HEK293 (cell line): ENCODE results near the gene NCK2.

Experiments used
- CTCF ChIP-seq: fragments of 450-650 bp; formaldehyde crosslinking; IDR thresholded peaks from 2 replicates; pipeline ENCODE4 v1.5.1; 2016; ENCODE audit warnings: missing biosample characterization, missing genetic modification characterization
- KLF16 ChIP-seq: fragments of 450-650 bp; formaldehyde crosslinking; IDR thresholded peaks from 2 replicates; pipeline ENCODE4 v1.5.1; 2017; ENCODE audit warnings: missing biosample characterization, missing genetic modification characterization
- REST ChIP-seq: fragments of 450-650 bp; formaldehyde crosslinking; IDR thresholded peaks from 2 replicates; pipeline ENCODE4 v1.5.1; 2016; ENCODE audit warnings: missing biosample characterization, missing genetic modification characterization
- SETDB1 ChIP-seq: IDR thresholded peaks from one replicate; pipeline ENCODE4 v1.6.1; 2017; ENCODE audit warnings: mild to moderate bottlenecking, low read length, moderate library complexity, mixed read lengths; ENCODE audit not compliant: insufficient read length
- ZBTB11 ChIP-seq: fragments of 450-650 bp; formaldehyde crosslinking; conservative IDR thresholded peaks from 2 replicates; pipeline ENCODE4 v1.5.1; 2016; ENCODE audit warnings: low read depth, missing biosample characterization, missing genetic modification characterization
- ZBTB20 ChIP-seq: fragments of 450-650 bp; formaldehyde crosslinking; IDR thresholded peaks from 2 replicates; pipeline ENCODE4 v1.5.1; 2016; ENCODE audit warnings: missing biosample characterization, missing genetic modification characterization
- ZBTB26 ChIP-seq: fragments of 450-650 bp; formaldehyde crosslinking; optimal IDR thresholded peaks from 2 replicates; pipeline ENCODE3; 2016; ENCODE audit warnings: missing biosample characterization, mild to moderate bottlenecking, missing genetic modification characterization
- ZNF112 ChIP-seq: fragments of 450-650 bp; formaldehyde crosslinking; IDR thresholded peaks from 2 replicates; pipeline ENCODE4 v1.5.0; 2017; ENCODE audit warnings: missing biosample characterization, missing genetic modification characterization
- ZNF202 ChIP-seq: fragments of 450-650 bp; formaldehyde crosslinking; IDR thresholded peaks from 2 replicates; pipeline ENCODE4 v1.5.1; 2016; ENCODE audit warnings: missing biosample characterization, missing genetic modification characterization, borderline replicate concordance
- ZNF274 ChIP-seq, 2 experiments: fragments of 200-500 bp in 1 of 2; fragments of 450-650 bp in 1 of 2; sonication (Bioruptor generic) in 1 of 2; formaldehyde crosslinking in 1 of 2; IDR thresholded peaks; 2 replicates each; pipeline versions ENCODE4 v1.5.1 to v1.6.1; 2014 to 2016; ENCODE audit warnings: borderline replicate concordance in 1 of 2, inconsistent platforms in 1 of 2, low read length in 1 of 2, missing biosample characterization in 1 of 2, missing genetic modification characterization in 1 of 2
- ZNF629 ChIP-seq: fragments of 450-650 bp; formaldehyde crosslinking; IDR thresholded peaks from 2 replicates; pipeline ENCODE4 v1.5.1; 2017; ENCODE audit warnings: missing biosample characterization, missing genetic modification characterization
- ZNF768 ChIP-seq: fragments of 450-650 bp; formaldehyde crosslinking; IDR thresholded peaks from 2 replicates; pipeline ENCODE4 v1.5.1; 2018; ENCODE audit warnings: missing biosample characterization, mild to moderate bottlenecking, missing genetic modification characterization

- no peak for TF ChIP-seq ZNF202
- TF ChIP-seq KLF16 (tag by site-specific recombination), result no peak
- TF ChIP-seq ZBTB20 (tag by site-specific recombination), result no peak
- TF ChIP-seq CTCF (tag by site-specific recombination), result no peak
- no peak for TF ChIP-seq ZBTB26 (tag by site-specific recombination)
- TF ChIP-seq REST (tag by site-specific recombination), result no peak
- TF ChIP-seq ZNF274 (IDR thresholded peaks at IDR 0.05; ENCODE audit: low read length), result no peak
- no peak for TF ChIP-seq ZNF274 (tag by site-specific recombination; IDR thresholded peaks at IDR 0.05; ENCODE audit: borderline replicate concordance)
- no peak for TF ChIP-seq ZBTB11
- TF ChIP-seq ZNF629 (tag by site-specific recombination), result no peak
- TF ChIP-seq SETDB1, result no peak
- no peak for TF ChIP-seq ZNF112 (tag by site-specific recombination)
- no peak for TF ChIP-seq ZNF768
Observed at GRCh38 chr2:105836341-105836740, 91.6 kb downstream of the NCK2 start.
